Neural cell (in vitro differentiated cells): ENCODE measurements around the gene EFCAB6.

Experiments
- CTCF ChIP-seq: fragments of 450-650 bp; IDR thresholded peaks from 2 replicates; pipeline ENCODE4 v1.5.1; 2014; ENCODE audit warnings: antibody characterized with exemption, mild to moderate bottlenecking, moderate library complexity; ENCODE audit not compliant: poor library complexity, severe bottlenecking
- POLR2AphosphoS5 ChIP-seq: IDR thresholded peaks from 2 replicates; pipeline ENCODE4 v1.6.1; 2012
- TAF1 ChIP-seq: IDR thresholded peaks from 2 replicates; pipeline ENCODE4 v1.6.1; 2012; ENCODE audit warnings: low read depth

- TF ChIP-seq TAF1 (no peak), POLR2AphosphoS5 (no peak), CTCF (no peak)
These were observed 321.8 kb downstream of the EFCAB6 start for GRCh38 chr22:43490311-43490710.
